ENCODE measurements around the gene HABP4. TPM values are rescaled to one million over a fixed set of nuclear protein-coding genes. Genes with fewer than 3 reads are reported as not detected.
"Not testable (repeated sequence)": the region's sequence is repeated elsewhere in the genome, so short reads cannot be mapped to it uniquely, and the experiment has no call there.

HABP4 gene
- total RNA-seq, 1 experiment from 2014 or later, result 15.7 TPM

DNA sequence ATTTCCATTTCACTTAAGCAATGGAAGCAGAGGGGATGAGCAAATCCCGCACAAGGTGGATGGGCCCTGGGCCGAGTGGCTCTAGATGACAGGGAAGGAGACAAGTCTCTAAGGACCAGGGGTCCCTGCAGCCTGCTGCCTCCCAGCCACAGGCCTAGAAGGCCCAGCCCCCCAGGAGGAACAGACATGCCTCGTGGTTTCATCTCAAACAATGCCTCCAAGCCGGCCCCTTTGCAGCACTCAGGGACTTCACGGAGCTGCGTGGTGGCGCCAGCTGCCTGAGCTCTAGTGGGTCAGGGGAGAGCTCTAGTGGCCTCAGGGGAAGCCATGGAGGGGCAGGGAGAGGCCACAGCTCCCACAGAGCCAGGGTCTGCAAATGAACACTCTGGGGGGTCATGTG, 48.8 kb downstream of the HABP4 start:
- DNase-seq (ENCODE audit: low read depth), result no peak

DNA sequence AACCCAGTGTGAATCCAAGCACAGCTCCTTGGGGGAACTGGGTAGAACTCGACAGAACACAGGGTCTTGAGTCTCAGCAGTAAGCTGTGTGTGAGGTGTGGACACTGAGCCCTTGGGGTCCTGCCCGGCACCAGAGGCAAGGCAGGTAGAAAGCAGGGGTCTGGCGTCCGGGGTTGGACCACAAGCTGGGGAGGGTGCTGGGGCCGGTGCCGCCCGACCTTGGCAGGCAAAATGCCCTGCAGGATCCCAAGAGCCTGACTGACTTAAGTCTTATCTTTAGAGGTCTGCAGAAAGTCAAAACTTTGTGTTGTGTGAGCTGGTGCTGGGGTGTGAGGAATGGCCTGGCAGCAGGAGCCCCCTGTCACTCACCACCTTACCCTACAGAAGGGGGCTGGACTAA, 49.3 kb downstream of the HABP4 start:
- DNase-seq (ENCODE audit: low read depth), result no peak

DNA sequence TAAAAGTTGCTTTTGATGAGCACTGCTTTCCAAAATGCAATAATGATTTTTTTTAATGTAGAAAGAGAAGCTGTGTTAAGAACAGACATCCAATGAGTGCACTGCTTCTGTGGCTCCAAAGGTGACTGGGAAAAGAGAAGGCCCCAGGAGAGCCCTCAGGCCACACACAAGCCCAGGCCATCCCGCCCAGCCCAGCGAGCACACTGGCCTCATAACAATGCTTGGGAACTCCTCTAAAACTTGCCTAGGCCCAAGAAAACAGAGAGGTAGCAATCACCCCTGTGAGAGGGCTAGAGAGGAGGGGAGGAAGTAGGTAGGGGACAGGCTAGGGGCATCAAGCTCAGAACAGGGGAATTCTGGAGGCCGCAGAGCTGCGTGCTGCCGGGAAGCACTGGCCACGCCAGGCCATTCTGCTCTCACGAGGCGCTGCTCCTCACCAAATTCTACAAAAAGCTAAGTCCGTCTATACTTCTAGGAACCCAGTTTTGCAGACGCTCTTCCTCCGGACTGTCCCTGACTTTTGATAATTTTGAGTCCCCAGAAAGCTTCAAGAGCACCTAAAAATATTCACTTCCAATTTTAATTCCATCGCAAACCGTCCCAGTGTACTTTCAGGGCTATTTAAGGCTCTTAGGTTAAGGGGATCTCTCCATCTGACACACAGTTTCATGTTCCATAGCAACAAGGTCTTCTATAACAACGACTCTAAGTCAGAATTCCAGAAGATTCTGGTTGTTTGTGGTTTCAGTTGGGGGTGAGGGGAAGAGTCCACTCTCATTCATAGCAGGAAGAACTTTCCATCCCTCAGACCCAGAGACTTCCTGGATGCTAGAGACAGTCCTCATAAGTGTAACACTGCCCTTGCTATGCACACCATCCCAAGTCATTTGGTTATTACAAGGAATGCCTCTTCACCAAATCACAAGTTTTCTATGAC, 51.0 kb downstream of the HABP4 start:
- DNase-seq (ENCODE audit: low read depth), result no peak

DNA sequence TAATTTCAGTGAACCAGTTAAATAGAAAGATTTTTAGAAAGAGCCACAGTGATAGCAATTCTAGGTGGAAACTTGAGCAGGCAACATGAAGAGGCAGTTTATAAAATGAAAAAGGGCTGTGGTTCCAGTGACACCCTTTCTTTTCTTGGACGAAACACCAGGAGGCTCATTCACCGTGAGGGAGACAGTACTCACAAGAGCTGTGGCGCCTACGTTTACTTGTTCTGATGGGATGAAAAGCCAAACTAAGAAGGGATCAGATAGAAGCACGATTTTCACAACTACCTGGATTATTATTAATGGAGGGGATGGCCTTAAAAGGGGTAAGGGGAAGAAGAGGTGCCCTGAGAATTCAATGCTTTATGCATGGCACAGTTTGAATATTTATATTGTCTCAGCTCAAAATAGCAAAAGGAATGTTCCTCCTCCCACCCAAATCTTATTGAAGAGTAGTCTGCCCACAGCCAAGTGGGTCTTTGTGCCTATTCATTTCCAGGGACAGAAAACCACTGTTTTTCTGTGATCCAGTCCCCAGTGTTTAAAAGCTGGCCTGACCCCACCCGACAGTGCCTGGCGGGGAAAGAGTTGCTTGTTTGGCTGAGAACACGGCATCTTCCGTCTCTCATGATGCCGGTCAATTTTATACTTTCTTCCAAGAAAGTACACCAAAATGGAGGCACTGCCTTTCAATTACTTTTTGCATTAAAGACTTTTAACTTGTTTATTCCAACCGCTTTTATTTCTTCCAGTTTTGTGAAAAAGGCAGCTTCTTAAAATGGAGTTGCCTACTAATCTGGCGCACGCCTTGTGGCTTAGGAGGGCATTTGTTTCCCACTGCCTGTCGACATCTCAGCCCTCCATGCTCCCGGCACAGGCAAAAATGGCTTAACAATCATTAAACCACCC, 51.9 kb downstream of the HABP4 start:
- no peak for DNase-seq (ENCODE audit: low read depth)

DNA sequence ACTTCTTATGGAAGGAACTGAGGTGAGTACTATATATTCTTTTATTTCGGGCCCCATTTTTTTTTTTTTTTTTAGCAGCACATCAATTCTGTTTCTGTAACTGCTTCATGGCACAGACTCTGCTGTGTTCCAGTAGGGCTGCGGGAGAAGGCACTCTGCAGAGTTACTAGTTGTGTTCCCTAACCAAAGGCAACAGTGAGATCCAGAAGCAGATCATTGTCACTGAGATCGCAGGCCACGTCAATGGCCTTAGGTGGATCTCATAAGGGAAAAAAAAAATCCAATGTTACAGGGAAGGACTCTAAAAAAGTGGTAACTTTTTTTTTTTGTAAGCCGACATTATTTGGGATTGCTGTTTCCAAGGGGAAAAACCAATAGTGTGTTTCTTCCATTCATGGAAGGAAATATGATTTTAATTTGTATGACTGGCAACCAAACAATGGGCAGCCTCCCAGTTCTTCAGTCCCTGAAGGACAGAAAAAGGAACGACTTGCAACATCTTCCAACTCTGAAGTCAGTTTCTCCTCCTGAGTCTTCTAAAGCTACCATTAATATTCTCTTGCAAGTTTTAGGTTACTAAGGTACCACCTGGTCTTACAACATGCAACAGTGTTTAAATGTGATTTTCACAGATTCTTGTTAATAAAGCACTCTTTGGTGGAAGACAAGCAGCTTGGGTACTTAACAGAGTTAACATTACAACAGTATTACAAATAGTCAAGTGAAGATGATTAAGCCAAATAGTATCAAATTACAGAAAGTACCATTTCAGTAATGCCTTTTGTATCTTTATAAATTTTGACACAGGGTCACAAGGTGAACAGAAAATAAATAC, 52.8 kb downstream of the HABP4 start:
- no peak for DNase-seq (ENCODE audit: low read depth)

DNA sequence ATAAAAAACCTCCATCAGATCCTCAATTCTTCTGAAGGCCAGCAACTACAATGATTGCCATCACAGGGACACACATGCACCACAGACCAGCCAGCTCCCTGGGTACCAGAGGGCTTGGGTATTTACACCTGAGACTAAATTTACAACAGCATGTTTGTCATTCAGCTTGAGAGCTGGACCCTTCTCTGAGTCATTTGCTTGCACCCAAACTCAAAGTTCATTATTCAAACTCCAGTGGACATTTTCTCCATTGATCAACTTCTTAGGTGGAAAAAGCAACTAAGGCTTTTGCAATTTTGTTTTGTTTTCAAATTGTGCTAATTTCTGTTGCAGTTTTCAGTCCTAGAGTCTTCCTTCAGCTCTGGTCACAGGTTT, 53.4 kb downstream of the HABP4 start:
- DNase-seq (ENCODE audit: low read depth), result not testable (repeated sequence)

DNA sequence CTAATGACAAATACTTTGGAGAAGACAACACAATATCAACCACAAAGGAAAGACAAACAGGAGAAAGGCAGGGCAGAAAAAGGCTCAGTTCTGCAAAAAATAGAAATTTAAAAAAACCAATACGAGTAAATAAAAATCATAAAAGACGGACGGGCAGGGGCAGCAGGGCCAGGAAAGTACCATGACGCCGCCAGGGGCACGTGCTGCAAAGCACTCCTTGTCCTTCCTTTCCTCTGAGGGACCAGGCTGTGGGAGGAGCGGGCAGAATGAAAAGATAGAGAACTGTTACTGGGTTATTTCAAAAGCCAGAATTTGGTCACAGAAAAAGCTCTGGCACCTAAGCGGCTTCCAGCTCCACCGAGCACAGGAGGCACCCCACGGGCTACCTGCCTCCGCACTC, 53.9 kb downstream of the HABP4 start:
- no peak for DNase-seq (ENCODE audit: low read depth)

DNA sequence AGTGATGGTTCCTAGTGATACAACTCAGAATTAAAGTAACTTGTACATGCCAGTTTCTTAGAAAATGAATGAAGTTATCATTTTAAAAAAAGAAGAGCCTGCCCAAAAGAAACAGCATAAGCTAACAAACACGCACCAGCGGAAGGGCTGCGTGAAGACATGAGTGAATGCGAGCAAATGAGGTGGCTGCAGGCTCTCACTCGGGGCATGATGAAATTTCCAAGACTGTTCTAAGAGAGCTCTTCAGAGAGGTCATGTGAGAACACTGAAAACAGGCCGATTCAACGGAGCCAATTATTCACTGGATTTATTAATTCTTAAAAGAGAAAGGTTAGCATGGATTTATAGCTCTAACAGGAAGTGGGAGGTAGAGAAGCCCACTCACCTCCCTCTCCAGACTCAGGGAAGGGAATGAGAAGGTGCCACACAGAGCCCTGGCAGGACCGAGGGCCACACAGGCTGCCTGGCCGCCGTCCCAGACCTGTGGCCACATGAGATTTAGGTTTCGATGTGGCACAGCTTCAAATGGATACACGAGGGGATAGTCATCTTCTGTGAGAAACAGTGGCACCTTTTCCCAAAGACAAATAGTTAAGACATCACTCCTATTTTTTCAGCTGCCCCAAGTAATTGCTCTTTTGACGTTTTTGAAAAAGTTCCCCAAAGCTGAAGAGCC, 55.5 kb downstream of the HABP4 start:
- no peak for DNase-seq (ENCODE audit: low read depth)

DNA sequence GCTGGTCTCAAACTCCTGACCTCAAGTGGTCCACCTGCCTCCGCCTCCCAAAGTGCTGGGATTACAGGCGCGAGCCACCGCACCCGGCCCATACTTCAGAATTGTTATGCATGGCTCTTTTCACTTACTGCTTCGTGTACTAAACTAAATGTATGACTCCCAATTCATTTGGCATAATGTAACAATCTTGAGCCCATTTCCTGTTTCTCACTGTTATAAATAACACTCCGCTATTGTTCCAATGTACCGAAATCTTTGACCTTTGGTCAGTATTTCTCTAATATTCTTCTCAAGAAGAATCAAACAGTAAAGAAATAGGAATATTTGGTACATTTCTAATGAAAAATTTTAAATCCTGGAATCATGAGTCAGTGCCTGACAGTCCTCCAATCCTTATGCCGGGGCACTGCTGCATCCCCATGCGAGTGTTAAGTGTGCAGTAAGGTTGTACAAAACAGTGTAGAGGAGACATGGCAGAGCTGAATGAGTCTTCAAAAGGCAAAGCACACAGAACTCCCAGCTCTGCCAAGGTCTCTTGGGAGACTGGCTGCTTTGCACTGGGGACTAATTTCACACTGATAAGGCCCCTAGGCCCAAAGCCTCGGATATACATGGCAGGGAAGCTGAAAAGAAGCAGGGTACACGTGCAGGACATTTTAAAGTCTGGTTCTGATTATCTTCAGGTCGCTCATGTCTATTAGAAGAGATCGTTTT, 58.4 kb downstream of the HABP4 start:
- DNase-seq (ENCODE audit: low read depth), result no peak

DNA sequence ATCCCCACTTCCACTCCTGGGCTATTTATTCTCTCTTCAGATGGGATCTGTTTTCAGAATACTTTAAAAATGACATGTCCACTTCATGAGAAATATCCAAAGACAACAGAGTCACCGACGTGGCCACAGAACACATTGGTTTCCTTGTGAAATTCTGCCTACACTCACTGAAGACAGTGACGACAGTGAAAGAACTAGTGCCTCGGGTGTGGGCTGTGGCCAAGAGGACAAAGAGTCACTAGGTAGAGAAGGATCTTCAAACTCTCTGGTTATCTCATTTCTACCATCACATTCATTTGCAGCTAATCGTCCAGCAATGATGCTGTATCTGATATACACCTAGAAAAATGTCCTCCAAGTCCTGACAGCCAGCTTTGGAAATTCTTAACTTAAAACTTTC, 59.1 kb downstream of the HABP4 start:
- no peak for DNase-seq (ENCODE audit: low read depth)

DNA sequence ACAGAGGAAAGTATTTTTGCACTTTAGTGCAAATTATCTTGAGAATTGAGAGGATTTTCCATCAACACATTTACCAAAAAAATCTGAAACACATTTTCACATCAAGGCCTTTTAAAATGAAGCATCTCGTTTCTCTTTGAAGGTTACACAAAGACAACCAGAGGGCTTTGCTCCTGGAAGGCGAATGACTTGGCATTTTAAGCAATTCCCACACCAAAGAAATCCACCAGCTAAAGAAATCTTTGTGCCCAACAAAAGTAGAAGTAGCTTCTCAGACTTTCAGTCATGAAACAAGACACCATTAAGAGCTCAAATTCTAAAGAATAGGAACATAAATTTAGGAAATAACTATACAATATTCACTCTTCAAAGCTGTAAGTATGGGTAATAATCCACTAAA, 59.9 kb downstream of the HABP4 start:
- DNase-seq (ENCODE audit: low read depth), result no peak

DNA sequence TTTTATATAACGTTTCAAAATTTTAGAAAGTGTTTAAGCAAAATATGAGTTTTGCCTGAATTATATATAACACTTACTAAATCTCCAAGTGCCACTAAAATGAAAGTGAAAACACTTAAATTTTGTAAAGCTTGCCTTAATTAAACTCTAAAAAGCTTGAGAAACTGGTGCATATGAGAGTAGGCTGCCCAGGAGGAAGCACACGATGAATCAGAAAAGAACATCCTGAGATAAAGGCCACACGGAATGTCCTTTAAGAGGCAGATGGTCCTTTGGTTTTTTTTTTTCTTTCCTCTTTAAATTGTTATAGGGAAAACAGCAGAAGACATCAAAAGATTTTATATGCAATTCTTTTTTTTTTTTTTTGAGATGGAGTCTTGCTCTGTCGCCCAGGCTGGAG, 60.3 kb downstream of the HABP4 start:
- DNase-seq (ENCODE audit: low read depth), result no peak

DNA sequence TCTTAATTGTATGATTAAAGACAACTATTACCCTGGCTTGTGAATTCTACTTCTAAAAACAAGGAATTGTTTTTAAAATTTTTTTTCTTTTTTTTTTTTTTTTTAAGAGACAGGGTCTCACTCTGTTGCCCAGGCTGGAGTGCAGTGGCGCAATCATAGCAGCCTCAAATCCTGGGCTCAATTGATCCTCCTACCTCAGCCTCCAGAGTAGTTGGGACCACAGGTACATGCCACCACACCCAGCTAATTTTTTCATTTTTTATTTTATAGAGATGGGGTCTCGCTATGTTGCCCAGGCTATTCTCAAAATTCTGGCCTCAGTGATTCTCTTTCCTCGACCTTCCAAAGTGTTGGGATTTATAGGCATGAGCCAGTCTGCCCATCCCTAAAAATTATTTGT, 62.3 kb downstream of the HABP4 start:
- DNase-seq (ENCODE audit: low read depth), result no peak

DNA sequence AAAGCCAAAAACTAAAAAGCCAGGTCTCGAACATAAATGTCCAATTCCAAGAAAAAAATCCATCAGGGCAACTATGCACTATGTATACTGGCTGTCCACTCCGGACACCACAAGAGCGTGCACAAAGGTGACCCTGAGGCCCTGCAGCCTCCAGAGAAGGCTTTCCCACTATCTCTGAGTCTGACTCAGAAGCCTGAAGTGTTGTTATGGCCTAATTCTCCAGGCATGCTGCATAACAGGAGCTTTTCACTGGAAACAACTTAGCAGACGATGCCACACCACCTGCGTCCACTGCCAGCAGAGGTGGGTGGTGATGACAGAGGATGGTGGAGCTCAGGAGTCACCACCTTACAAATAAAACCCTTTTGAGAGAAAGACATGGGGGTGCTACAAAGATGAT, 63.7 kb downstream of the HABP4 start:
- no peak for DNase-seq (ENCODE audit: low read depth)

DNA sequence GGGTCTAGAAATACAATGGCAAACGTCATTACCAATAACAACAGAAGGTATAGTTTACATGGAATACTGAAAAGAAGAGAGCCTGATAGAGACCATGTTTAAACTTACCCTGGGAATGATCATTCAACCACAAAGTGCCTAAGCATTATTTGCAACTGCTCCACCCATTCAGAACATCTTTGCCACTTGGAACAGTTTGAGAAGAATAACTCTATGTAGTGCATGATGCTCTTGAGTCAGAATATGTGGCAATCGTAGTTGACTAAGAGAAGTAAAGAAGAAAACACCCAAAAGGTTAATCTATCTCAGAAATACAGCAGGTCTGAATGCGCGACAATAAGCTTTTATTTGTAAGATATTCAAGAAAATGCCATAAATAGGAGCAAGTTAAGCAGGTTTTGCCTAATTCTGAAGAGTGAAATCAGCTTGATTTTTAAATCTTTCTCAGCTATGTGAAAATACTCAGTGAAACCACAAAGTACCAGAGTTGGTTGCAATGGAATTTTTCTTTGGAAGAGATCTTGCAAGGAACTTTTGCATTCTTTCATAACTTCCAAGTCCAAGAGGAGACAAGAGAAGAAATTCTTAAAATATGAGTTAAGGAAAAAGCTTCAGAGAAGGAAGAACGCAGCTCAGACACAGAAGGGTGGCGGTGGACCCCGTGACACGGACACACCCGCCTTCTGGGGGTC, 64.3 kb downstream of the HABP4 start:
- no peak for DNase-seq (ENCODE audit: low read depth)

DNA sequence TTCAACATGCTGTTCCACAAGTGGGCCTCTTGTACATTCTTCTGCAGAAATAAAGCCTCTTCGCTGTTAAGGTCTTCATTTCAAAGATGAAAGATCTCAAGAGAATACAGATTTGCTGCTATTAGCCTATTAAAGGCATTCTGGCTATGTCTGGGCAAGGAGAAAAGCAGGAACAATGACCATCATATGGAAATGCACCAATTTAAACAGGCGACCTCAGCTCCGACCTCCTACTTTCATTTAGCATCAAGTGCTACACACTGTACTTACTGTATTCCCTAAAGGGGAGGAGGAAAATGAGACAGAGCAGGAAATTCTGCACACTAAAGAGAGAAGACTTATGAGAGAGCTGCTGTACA, 64.8 kb downstream of the HABP4 start:
- DNase-seq (ENCODE audit: low read depth), result no peak

DNA sequence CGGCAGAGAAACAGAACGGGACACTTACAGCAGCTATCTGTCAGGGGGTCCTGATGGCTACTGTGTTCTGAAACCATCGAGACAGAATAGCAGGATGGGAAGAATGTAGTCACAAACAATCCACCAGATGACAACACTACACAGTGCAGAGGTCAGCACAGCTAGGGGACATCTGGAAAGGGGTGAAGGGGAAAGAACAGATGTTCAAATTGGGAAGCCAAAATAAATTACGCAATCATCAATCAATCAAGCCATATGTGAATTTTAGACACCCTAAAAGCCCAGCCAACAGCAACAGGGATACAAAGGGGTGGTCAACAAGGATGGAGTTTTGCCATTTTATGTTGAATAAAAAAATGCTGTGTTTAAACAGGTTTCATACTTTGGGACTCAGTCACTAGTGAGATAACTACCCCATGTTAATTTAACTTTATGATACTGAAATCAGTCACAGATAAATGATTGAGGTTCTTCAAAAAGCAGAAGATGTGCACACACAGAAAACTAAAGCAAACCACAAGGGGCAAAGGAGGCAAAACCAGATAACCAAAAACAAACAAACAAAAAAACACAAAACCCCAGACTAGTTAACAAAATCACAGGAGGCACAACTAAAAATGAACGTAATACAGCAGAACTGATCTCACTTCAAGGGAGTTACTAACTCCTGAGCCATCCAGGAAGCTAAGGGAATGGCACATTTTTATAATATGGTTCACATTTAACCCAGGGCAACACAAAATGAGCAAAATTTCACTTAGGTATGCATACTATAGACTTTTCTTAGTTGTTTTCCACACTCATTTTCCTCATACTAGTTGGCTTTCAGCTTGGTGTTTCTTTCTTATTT, 65.9 kb downstream of the HABP4 start:
- DNase-seq (ENCODE audit: low read depth), result no peak

DNA sequence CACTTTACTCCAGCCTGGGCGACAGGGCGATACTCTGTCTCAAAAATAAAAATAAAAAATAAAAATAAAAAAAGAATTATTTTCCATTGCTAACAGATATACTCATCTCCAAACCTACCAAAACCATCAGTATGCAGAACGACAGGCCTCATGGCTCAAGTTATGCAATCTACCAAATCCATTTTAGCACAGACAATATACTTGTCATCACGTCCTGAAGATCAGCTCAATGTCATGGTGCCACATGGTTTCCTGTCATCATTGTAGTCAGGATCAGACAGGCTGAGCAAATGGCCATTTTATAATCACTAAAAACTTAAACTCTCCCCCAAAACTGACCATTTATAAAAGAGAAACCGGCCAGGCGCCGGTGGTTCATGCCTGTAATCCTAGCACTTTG, 69.1 kb downstream of the HABP4 start:
- DNase-seq (ENCODE audit: low read depth), result no peak

DNA sequence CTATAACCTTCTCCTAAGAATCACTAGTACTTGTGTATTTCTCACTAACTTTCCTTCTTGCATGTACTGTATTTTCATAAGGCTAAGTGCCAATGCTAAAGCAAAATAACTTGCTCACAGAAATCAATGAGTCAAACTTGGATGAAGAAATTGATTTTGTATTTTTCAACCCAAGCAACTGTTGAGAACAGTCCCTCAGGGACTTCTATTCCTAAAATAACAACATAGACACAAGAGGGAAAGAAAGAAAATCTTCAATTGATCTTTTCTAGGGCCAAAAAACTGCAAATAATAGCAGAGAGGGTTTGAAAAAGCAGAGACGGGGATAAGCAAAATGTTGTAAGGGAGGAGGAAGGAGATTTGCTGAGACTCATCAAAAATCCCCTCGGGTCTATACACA, 69.8 kb downstream of the HABP4 start:
- no peak for DNase-seq (ENCODE audit: low read depth)

All from Daoy (cell line).